GM21528 (cell line): Measurements from ENCODE around the gene MCC.

ENCODE experiments used
- ATAC-seq: cut with Tn5 transposase; IDR thresholded peaks from one replicate; pipeline ENCODE4 v1.9.1; 2021; ENCODE audit warnings: mild to moderate bottlenecking, moderate library complexity; ENCODE audit not compliant: unreplicated experiment, low FRiP score

MCC gene

GRCh38 chr5:113128082-113128481 lies 360.2 kb downstream of the MCC start:
- no peak for ATAC-seq

- ATAC-seq = no peak
Measured at GRCh38 chr5:113127021-113127420, 361.2 kb downstream of the MCC start.

- ATAC-seq = no peak
Measured at GRCh38 chr5:113125371-113125770, 362.9 kb downstream of the MCC start.

- no peak for ATAC-seq
Measured at GRCh38 chr5:113124914-113125313, 363.3 kb downstream of the MCC start.

- no peak for ATAC-seq
Measured at GRCh38 chr5:113124265-113124664, 364.0 kb downstream of the MCC start.

- ATAC-seq = no peak
Measured at GRCh38 chr5:113123618-113124017, 364.6 kb downstream of the MCC start.

GRCh38 chr5:113122053-113122452 lies 366.2 kb downstream of the MCC start:
- ATAC-seq = no peak

GRCh38 chr5:113119246-113119924 lies 368.9 kb downstream of the MCC start:
- ATAC-seq = no peak

GRCh38 chr5:113118765-113119164 lies 369.5 kb downstream of the MCC start:
- no peak for ATAC-seq

GRCh38 chr5:113118298-113118697 lies 370.0 kb downstream of the MCC start:
- ATAC-seq = no peak

- no peak for ATAC-seq
Measured at GRCh38 chr5:113117543-113118115, 370.6 kb downstream of the MCC start.

- no peak for ATAC-seq
Measured at GRCh38 chr5:113115956-113116355, 372.3 kb downstream of the MCC start.

GRCh38 chr5:113115061-113115460 lies 373.2 kb downstream of the MCC start:
- peak; percentile 51 for ATAC-seq

GRCh38 chr5:113114559-113114958 lies 373.7 kb downstream of the MCC start:
- ATAC-seq = no peak

- ATAC-seq = no peak
Measured at GRCh38 chr5:113112435-113112834, 375.8 kb downstream of the MCC start.

GRCh38 chr5:113110117-113110516 lies 378.1 kb downstream of the MCC start:
- no peak for ATAC-seq

- no peak for ATAC-seq
Measured at GRCh38 chr5:113109344-113109743, 378.9 kb downstream of the MCC start.

GRCh38 chr5:113108485-113108884 lies 379.8 kb downstream of the MCC start:
- ATAC-seq = no peak

GRCh38 chr5:113106821-113107220 lies 381.4 kb downstream of the MCC start:
- no peak for ATAC-seq

- no peak for ATAC-seq
Measured at GRCh38 chr5:113105693-113106280, 382.5 kb downstream of the MCC start.

GRCh38 chr5:113103330-113103729 lies 384.9 kb downstream of the MCC start:
- no peak for ATAC-seq

- no peak for ATAC-seq
Measured at GRCh38 chr5:113102121-113102531, 386.1 kb downstream of the MCC start.
